ENCODE measurements around the gene ZFX.
"Not testable (repeated sequence)": the region's sequence is repeated elsewhere in the genome, so short reads cannot be mapped to it uniquely, and the experiment has no call there.

Gene ZFX

DNA sequence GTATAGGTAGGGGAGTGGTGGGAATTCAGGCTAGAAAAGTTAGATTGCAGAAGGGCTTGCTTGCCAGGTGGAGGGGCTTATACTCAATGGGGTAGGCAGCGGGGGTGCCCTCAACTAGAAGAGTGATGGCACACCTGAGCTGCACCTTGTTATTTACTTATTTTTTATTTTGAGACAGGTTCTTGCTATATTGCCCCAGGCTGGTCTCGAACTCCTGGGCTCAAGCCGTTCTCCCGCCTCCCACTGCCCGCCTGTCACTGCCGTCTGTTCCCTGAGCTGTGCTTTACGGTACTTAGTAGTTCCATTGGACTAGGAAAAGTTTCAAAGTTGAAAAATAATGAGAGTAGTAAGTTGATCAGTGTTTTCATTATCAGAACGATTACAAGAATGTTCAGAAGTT lies 2.0 kb downstream of the ZFX start:
- DNase-seq (ENCODE audit: low read depth in 1 of 2, low spot score in 1 of 2): no peak

DNA sequence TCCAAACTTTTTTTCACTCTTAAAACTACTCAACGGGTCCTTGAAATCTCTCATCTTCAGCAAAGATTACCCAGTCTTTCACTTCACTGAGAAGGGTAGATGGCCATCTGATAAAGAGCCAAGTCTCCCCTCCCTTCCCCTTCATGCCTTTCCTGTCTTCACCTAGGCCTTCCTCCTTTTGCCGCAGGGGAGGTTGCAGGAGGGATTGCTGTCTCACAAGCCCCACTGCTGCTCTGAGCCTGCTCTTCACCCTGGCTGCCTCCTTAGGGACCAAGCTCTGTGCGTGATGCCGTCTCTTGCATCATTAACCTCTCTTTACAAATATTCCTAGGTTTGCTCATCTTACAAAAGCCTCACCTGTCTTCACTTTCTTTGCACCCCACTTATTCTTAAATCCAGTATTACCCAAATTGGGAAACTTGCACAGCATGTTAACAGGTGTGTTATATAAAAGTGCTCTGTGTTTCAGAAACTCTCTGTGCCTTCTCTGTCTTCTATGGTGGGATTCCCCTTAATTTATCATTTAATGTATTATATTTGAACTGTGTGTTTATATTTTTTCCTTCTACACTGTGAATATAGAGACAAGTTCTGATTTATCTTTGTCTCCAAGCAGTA lies 3.8 kb downstream of the ZFX start:
- DNase-seq (ENCODE audit: low read depth in 1 of 2, low spot score in 1 of 2): no peak

DNA sequence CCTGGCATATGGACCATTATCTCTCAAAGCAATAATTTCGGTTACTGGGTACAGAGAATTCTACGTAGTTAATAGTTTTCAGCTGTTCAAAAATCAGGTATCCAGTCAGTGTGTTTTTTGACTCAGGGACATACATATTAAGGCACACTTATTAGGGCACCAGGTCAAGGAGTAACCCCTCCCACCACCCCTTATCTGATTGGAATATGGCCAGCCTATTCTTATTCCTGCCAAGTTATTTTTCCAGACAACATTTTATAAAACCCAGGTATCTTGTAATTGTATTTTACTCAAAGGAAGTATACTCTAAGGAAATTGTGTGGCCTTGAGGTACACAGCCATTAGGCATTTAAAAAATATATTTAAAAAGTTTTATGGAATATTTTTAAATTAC lies 4.3 kb downstream of the ZFX start:
- no peak for DNase-seq (ENCODE audit: low read depth in 1 of 2, low spot score in 1 of 2)

DNA sequence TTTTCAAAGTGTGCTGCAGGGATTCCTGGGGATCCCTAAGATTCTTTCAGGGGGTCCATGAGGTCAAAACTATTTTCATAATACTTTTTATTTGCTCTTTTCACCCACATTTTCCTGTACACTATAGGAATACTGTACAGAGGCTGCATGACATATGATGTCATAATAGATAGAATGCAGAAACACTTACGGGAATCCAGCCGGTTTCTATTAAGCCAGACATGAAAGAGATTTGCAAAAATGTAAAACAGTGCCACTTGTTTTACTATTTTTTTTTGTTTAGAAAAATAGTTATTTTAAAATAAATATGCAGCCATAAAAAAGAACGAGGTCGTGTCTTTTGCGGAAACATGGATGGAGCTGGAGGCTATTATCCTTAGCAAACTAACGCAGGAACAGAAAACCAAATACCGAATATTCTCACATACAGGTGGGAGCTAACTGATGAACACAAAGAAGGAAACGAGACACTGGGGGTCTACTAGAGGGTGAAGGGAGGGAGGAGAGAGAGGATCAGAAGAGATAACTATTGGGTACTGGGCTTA lies 5.0 kb downstream of the ZFX start:
- DNase-seq (ENCODE audit: low read depth in 1 of 2, low spot score in 1 of 2): no peak

DNA sequence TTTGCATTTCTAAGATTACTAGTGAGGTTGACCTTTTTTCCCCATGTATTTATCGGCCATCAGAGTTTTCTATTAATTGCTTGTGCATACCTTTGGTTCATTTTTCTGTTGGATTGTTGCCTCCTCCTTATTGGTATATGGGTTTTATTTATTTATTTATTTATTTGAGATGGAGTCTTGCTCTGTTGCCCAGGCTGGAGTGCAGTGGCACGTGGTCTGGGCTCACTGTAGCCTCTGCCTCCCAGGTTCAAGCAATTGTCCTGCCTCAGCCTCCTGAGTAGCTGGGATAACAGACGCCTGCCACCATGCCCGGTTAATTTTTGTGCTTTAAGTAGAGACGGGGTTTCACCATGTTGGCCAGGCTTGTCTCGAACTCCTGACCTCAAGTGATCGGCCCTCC lies 6.2 kb downstream of the ZFX start:
- not testable (repeated sequence) for DNase-seq (ENCODE audit: low read depth in 1 of 2, low spot score in 1 of 2)

DNA sequence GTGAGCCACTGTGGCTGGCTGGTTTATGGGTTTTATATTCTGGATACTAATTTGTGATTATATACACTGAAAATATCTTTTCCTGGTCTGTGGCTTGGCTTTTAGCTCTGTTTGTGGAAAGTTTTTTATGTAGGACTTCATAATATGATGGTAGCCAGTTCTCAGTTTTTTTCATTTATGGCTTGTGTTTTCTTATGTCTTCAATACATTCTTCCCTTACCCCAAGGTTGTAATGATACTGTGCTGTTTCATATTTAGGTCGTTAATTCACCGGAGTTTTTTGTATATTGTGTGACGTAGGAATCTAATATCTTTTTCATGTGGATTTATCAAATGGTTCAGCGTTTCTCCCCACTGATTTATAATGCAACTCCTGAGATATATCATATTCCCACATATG lies 6.6 kb downstream of the ZFX start:
- no peak for DNase-seq (ENCODE audit: low read depth in 1 of 2, low spot score in 1 of 2)

DNA sequence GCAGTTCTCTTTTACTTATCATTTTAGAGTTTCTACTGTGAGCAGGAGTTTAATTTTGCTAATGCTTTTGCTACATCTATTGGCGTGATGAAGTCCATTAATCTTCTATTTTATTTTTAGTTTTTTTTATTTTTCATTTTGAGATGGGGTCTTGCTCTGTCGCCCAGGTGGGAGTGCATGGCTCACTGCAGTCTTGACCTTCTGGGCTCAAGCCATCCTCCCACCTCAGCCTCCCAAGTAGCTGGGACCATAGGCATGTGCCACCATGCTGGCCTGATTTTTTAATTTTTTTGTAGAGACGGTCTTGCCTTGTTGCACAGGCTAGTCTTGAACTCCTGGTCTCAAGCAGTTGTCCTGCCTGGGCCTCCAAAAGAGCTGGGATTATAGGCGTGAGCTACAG lies 9.4 kb downstream of the ZFX start:
- DNase-seq (ENCODE audit: low read depth in 1 of 2, low spot score in 1 of 2): no peak

DNA sequence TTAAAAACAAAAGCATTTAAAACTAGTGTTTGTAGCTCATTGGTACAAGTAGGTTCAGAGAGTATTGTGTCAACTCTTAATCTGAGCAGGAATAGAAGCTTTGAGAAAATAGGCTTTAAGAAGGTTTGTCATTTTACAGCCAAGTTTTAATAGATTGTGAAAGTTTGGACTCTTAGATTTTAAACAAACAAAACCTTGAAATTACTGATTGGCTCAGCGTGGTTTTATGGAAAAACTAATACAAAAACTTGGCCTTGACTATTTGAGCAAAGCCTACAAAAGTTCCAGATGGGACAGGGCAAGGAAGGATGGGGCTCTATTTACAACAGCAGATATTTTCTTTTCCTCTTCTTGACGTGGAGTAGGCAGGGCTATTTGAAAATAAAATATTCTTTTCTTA lies 16.5 kb downstream of the ZFX start:
- DNase-seq (ENCODE audit: low read depth in 1 of 2, low spot score in 1 of 2): no peak

DNA sequence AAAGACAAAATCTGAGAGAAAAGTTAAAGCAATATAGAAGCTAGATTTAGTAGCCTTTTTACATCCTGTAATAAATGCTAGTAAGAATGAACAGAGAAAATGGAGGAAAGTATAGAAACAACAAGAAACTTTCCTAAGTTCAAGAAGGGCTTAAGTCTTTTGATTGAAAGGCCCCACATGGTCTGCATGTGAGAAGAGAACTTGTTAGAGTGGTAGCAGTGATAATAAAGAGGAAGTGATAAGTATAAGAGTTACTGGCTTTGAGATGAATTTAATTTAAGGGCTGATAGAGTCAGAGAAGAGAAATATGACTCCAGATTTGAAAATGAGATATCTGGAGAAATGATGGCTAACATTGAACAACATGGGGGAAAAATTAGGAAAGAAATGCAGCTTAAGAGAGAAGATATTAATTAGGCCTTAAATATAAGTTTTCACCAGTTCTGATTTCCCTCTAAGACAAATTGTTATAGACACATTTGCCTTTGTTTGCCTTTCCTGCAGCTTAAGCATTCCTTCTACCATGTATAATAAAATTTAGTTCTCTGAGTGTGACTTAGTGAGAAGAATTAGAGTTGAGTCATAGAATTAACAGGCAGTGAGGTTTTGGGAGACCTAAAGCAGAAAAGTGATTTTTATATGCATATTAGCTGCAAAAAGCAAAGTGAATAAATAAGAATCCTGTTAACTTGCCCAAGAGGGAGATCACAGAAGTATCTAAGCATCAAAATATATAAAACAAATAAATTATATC lies 18.4 kb downstream of the ZFX start:
- no peak for DNase-seq (ENCODE audit: low read depth in 1 of 2, low spot score in 1 of 2)

DNA sequence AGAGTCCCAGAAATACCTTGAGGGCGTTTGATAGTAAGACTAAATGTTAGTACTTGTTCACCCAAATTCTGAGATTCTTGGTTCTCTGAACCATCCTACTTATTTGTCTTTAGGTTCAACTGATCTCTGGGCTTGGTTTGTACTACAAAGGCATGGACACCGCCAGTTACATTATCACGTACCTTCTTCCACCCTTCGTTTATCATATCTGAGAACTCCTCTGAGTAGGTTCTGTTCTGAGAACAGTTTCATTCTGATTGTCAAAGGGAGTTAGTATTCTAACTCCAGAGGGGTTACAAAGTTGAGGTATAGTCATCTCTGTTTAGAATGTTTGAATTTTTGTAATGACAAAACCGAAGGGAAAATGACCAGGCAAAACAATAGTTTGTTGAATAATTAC lies 19.3 kb downstream of the ZFX start:
- DNase-seq (ENCODE audit: low read depth in 1 of 2, low spot score in 1 of 2): no peak

DNA sequence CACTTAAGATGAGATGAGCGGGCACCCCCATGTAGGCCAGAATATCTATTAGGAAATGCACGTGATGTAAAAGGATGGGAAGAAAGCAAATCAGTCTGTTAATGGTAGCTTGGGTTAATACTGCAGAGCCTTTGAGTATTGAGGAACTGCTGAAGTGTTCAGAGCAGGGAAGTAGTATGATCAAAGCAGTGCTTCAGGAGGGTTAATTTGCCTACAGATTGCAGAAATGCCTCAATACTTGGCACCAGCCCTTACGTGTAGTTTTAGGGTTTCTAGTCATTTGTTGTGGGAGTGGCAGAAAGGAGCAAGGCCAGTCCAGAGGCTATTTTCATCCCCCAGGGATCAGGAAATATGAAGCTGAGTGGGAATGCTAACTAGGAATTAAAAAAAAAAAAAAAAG lies 19.7 kb downstream of the ZFX start:
- no peak for DNase-seq (ENCODE audit: low read depth in 1 of 2, low spot score in 1 of 2)

DNA sequence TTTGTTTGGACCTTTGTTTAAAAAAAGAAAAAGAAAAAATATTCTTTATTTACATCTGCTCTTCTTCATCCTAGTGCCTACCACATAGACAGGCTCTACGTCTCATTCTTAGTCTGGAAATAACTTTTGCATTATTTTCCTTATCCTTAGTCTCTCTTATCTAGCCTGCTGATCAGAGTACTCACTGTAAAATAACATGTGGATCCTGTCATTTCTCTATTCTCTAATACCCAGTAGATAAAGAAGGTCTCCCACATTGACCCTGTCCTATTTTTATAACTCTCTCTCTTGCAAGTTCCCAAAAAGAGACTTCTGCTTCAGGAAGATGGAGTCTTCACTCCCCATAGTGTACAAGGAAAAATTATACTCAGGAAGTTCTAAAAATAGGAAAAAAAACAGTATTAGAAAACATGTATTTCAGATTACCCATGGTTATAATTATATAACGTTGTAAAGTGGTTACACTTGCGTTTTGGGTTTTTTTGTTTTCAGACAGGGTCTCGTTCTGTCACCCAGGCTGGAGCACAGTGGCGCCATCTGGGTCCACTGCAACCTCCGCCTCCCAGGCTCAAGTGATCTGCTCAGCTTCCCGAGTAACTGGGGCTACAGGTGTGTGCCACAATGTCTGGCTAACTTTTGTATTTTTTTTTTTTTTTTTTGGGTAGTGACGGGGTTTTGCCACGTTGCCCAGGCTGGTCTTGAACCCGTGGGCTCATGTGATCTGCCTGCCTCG lies 23.8 kb downstream of the ZFX start:
- no peak for DNase-seq (ENCODE audit: low read depth in 1 of 2, low spot score in 1 of 2)

DNA sequence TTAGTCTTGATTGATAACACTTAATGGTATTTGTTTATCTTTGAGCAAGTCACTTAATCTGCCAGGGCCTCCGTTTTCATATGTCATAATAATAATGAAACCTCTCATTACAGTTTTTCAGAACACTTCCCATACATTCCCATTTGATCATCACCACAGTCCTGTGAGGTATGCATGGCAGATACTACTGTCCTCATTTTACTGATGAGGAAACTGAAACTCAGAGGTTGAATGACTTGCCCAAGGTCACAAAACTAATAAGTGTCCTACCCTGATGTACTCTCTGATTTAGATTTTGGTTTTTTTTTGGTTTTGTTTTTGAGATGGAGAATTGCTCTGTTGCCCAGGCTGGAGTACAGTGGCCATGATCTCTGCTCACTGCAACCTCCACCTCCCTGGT lies 25.7 kb downstream of the ZFX start:
- DNase-seq (ENCODE audit: low read depth in 1 of 2, low spot score in 1 of 2): no peak

DNA sequence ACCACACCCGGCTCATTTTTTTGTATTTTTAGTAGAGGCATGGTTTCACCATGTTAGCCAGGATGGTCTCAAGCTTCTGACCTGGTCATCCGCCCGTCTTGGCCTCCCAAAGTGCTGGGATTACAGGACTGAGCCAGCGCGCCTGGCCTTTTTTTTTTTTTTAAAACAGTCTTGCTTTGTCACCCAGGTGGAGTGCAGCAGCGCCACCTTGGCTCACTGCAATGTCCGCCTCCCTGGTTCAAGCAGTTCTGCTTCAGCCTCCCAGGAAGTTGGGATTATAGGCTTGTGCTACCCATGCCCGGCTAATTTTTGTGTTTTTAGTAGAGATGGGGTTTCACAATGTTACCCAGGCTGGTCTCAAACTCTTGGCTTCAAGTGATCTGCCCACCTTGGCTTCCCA lies 28.9 kb downstream of the ZFX start:
- DNase-seq (ENCODE audit: low read depth in 1 of 2, low spot score in 1 of 2): no peak

DNA sequence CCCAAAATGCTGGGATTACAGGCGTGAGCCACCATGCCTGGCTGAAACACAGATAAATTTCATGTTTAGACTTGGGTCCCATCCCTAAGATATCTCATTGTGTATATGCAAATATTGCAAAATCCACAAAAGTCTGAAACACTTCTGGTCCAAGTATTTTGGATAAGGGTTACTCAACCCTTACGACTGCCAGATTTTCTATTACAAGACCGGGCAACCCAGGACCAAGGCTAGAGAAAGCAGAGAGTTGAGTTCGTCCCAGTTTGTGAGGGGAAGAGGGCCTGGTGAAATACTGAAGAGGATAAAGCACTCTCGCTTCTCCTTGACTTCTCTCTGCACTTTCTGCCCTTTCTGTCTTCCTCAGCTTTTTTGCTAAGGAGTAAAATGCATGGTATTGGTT lies 34.5 kb downstream of the ZFX start:
- DNase-seq (ENCODE audit: low read depth in 1 of 2, low spot score in 1 of 2): no peak

DNA sequence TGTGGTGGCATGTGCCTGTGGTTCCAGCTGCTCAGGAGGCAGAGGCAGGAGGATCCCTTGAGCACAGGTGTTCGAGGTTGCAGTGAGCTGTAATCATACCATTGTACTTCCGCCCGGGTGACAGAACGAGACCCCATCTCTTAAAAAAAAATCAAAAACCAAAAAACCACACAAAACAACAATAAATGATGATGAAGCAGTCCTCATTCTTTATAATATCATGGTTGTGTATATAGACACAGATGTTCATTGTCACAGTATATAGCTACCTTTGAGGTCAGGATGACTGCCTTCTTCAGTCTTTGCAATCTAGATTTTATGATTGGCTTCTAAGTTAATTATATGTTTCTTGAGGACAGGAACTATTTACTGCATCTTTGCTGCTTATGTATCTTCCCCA lies 37.0 kb downstream of the ZFX start:
- DNase-seq (ENCODE audit: low read depth in 1 of 2, low spot score in 1 of 2): no peak

DNA sequence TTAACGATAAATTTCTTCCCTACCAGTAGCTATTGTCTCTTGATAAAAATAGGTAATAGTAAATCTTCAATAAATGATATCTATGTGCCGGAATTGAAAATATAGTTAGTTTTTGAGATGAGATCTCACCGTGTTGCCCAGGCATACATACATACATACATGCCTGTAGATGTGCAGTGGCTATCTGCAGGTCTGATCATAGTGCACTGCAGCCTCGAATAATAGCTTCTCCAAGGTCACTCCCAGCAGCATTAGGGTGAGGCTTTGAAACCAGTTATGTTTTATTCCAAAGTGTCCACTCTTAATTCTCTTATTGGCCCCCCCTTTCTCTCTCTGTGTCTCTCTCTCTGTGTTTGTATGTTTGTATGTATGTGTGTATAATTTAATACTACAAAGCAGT lies 37.5 kb downstream of the ZFX start:
- no peak for DNase-seq (ENCODE audit: low read depth in 1 of 2, low spot score in 1 of 2)

DNA sequence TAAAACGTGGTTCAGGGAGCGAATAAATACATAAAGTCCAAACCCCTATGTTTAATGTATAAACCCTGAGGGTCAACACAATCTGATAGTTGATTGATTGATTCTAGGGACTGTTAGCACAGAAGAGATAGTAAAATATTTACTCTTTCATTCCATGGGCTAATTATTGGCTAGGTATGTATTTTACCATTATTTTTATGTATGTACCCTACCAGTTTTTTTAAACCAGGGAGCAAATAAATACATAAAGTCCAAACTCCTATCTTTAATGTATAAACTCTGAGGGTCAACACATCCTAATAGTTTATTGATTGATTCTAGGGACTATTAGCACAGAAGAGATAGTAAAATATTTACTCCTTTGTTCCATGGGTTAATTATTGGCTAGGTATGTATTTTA lies 40.0 kb downstream of the ZFX start:
- DNase-seq (ENCODE audit: low read depth in 1 of 2, low spot score in 1 of 2): no peak

DNA sequence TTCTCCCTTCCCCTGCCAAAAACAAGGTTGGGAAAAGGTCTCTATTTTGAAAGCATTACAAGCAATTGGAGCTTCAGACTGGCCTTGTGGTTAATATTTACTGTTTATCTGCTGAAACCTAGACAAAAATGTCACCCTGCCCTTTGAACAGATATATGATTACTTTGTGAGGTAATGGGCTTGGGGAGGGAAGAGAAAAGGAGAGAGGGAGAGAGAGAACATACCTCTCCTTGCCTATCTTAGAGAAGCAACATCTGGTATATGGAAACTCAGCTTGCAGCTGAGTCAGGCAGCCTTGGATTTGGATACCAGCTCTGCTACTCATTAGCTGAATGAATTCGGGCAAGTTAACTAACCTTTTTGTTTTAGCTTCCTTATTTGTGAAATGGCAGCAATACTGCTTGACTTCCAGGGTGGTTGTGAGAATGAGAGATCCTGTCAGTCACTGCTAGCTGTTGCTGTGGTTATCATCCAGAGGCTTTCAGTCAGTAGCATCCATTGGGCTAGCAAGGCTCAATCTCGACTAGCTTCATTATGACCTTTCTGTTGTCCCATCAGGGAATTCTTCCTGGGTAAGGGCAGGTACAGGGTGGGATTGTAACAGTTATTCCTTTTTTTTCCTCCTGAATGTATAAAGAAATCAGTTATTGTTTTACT lies 41.1 kb downstream of the ZFX start:
- DNase-seq (ENCODE audit: low read depth in 1 of 2, low spot score in 1 of 2): no peak

DNA sequence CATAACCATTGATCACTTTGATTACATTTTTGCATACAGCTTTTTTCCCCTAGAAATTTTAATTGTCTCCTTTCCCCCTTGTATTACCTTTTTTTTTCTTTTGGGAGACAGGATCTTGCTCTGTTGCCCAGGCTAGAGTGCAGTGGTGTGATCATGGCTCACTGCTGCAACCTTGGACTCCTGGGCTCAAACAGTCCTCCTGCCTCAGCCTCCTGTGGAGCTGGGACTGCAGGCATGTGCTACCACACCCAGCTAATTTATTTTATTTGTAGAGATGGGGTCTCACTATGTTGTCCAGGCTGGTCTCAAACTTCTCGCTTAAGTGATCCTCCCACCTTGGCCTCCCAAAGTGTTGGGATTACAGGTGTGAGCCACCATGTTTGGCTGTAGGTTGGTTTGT lies 47.0 kb downstream of the ZFX start:
- no peak for DNase-seq (ENCODE audit: low read depth in 1 of 2, low spot score in 1 of 2)

DNA sequence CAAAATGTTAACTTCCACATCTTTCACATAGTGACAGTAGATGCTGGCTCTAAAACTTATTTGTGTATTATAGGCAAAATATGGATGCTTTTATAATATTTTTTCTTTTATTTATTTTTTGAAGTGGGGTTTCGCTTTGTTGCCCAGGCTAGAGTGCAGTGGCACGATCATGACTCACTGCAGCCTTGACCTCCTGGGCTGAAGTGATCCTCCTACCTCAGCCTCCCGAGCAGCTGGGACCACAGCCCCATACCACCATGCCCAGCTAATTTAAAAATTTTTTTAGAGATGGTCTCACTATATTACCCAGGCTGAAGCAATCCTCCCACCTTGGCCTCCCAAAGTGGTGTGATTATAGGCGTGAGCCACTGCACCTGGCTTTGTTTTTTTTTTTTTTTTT lies 48.6 kb downstream of the ZFX start:
- no peak for DNase-seq (ENCODE audit: low read depth in 1 of 2, low spot score in 1 of 2)

DNA sequence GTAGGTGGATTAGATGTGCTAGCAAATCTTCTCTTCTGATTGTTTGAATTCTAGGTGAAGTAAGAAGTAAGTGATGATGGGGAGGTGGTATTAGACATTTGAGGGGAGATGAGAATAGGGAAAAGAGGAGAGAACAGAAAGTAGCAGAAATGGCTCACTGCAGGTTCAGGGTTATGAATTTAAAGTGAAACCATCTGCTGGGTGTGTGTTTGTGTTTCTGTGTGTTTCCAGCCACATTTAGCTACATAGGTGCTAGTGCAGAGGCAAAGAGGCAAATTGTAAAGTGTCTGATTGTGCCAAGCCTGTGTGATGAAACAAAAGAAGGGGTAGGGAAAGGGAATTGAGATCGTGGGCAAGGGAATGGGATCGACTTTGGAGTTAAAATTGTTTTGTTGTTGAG lies 50.6 kb downstream of the ZFX start:
- DNase-seq (ENCODE audit: low read depth in 1 of 2, low spot score in 1 of 2): no peak
